Hindlimb muscle (tissue), 1 donor: ENCODE measurements around the gene TBCEL. TPM values are rescaled to one million over a fixed set of nuclear protein-coding genes. Genes with fewer than 3 reads are reported as not detected.

ENCODE experiments used
- polyA plus RNA-seq: library from polyadenylated mRNA; unstranded; fragments of 120-200 nt; gene quantifications from one replicate; pipeline ENCODE4 v1.2.1, GENCODE V29; 2013; ENCODE audit not compliant: insufficient read length

Gene TBCEL
- polyA plus RNA-seq, 1 donor = 13.5 TPM

Other genes starting within 250 kb of the TBCEL start
- 1.7 TPM for gene TECTA, start 77.1 kb downstream of the TBCEL start, polyA plus RNA-seq